GM12875 (cell line): Measurements from ENCODE around the gene PSAP.
"Not testable (repeated sequence)": the region's sequence is repeated elsewhere in the genome, so short reads cannot be mapped to it uniquely, and the experiment has no call there.

Experiments
- H3K4me3 ChIP-seq: one replicate; pipeline ENCODE4 v1.5.1; 2011; ENCODE audit warnings: low read depth, low read length, control low read depth
- CTCF ChIP-seq: IDR thresholded peaks from 2 replicates; pipeline ENCODE4 v1.5.1; 2011; ENCODE audit warnings: low read depth, mild to moderate bottlenecking, control low read depth, inconsistent platforms, low read length, moderate library complexity, borderline replicate concordance; ENCODE audit not compliant: insufficient read depth

The PSAP gene

GRCh38 chr10:71854031-71854430 lies 3.0 kb upstream of the PSAP start:
- H3K4me3 ChIP-seq, result no peak overlapping the region
- TF ChIP-seq CTCF, result no peak

GRCh38 chr10:71852355-71852937 lies 1.4 kb upstream of the PSAP start:
- no peak overlapping the region for H3K4me3 ChIP-seq
- TF ChIP-seq CTCF, result no peak

GRCh38 chr10:71851465-71852095 lies 529 bp upstream of the PSAP start:
- not testable (repeated sequence) for H3K4me3 ChIP-seq

- peak overlapping the region; percentile 99 for H3K4me3 ChIP-seq
- no peak for TF ChIP-seq CTCF
Observed at GRCh38 chr10:71850021-71850742, 869 bp downstream of the PSAP start.

GRCh38 chr10:71849461-71849908 lies 1.6 kb downstream of the PSAP start:
- H3K4me3 ChIP-seq, result no peak overlapping the region
- TF ChIP-seq CTCF, result no peak

- no peak for TF ChIP-seq CTCF
- no peak overlapping the region for H3K4me3 ChIP-seq
Observed at GRCh38 chr10:71848325-71849275, 2.5 kb downstream of the PSAP start.

GRCh38 chr10:71847418-71847817 lies 3.6 kb downstream of the PSAP start:
- H3K4me3 ChIP-seq, result no peak overlapping the region
- no peak for TF ChIP-seq CTCF
